ENCODE measurements around the gene ARID4A.
"Not testable (repeated sequence)": the region's sequence is repeated elsewhere in the genome, so short reads cannot be mapped to it uniquely, and the experiment has no call there.

ARID4A gene, protein sequence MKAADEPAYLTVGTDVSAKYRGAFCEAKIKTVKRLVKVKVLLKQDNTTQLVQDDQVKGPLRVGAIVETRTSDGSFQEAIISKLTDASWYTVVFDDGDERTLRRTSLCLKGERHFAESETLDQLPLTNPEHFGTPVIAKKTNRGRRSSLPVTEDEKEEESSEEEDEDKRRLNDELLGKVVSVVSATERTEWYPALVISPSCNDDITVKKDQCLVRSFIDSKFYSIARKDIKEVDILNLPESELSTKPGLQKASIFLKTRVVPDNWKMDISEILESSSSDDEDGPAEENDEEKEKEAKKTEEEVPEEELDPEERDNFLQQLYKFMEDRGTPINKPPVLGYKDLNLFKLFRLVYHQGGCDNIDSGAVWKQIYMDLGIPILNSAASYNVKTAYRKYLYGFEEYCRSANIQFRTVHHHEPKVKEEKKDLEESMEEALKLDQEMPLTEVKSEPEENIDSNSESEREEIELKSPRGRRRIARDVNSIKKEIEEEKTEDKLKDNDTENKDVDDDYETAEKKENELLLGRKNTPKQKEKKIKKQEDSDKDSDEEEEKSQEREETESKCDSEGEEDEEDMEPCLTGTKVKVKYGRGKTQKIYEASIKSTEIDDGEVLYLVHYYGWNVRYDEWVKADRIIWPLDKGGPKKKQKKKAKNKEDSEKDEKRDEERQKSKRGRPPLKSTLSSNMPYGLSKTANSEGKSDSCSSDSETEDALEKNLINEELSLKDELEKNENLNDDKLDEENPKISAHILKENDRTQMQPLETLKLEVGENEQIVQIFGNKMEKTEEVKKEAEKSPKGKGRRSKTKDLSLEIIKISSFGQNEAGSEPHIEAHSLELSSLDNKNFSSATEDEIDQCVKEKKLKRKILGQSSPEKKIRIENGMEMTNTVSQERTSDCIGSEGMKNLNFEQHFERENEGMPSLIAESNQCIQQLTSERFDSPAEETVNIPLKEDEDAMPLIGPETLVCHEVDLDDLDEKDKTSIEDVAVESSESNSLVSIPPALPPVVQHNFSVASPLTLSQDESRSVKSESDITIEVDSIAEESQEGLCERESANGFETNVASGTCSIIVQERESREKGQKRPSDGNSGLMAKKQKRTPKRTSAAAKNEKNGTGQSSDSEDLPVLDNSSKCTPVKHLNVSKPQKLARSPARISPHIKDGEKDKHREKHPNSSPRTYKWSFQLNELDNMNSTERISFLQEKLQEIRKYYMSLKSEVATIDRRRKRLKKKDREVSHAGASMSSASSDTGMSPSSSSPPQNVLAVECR

DNA sequence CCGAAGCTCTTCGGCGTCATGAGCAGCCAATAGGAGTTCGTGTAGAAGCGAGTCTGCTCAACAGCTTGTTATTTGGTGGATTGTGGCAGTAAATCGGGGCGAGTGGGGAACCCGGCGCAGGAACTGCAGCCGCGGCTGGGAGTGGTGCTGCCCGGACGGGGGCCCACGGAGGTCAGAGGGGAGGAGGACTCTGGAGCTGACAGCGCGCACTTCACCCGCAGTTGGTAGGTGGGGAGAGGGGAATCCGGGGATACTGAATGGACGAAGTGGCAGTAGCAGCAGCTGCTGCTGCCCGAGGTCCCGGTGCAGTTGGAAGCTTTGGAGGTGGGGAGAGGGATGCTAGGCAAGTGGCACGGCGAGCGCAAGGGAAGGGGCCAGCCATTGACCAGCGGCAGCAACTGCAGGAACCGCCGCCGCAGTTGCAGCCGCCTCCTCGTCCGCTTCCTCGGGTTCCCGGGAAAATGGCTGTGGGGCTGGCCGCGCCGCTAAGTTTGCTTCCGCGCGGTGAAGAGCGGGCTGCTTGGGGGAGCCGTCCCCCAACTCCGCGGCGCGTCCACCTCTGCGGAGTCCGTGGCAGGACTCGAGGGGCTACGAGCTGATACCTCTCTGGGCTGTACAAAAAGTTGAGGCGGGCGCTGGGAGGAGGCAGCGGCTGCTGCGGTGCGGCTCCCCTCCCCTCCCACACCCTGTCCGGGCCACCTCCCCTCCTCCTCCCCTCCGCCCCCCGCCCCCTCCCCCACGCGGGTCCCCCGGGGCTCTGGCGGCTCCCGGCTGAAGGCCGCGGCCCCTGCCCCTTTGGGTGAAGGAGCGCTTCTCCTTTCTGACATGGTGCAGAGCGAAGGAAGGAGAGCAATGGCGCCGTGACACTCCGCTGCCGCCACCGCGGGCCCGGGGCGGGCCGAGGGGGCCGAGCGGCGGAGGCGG is at the start of gene ARID4A:
ARID4A (plus strand) TSS at position 79 of the 924 bp plus-strand sequence. CDS start 1,300 bp downstream, outside the sequence.
- DNase-seq (ENCODE audit: low read depth in 2 of 2): peak; percentile 16 to 62

DNA sequence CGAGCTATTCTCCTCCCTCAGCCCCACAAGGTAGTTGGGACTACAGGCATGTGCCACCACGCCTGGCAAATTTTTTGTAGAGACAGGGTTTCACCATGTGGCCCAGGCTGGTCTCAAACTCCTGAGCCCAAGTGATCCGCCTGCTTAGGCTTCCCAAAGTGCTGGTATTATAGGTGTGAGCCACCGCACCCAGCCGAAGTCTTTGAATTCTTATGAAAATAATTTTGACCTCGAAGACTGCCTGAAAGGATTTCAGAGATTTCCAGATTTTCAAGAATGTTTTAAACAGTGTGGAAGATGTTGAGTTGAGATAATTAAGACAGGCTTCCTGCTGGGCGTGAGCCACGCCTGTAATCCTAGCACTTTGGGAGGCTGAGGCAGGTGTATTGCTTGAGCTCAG is 48.7 kb upstream of the ARID4A start:
- DNase-seq (ENCODE audit: low read depth in 2 of 2): no peak

DNA sequence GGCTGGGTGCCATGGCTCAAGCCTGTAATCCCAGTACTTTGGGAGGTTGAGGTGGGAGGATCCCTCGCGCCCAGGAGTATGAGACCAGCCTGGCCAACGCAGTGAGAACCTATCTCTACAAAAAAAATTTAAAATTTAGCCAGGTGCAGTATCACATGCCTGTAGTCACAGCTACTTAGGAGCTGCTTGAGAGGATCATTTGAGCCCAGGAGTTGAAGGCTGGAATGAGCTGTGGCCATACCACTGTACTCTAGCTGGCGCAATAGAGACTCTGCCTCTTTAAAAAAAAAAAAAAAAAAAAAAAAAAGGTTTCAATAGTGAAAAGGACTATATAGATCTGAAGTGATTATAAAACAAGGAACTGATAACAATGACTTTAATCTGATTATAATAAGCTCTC is 40.2 kb upstream of the ARID4A start:
- no peak for DNase-seq (ENCODE audit: low read depth in 2 of 2)

DNA sequence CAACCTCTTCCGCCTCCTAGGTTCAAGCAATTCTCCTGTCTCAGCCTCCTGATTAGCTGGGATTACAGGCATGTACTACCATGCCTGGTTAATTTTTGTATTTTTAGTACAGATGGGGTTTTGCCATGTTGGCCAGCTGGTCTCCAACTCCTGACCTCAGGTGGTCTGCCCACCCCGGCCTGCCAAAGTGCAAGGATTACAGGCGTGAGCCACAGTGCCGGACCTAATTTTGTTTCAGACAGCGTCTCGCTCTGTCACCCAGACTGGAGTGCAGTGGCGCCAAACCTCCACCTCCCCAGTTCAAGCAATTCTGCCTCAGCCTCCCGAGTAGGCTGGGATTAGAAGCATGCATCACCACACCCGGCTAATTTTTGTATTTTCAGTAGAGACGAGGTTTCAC is 36.4 kb upstream of the ARID4A start:
- not testable (repeated sequence) for DNase-seq (ENCODE audit: low read depth in 2 of 2)

DNA sequence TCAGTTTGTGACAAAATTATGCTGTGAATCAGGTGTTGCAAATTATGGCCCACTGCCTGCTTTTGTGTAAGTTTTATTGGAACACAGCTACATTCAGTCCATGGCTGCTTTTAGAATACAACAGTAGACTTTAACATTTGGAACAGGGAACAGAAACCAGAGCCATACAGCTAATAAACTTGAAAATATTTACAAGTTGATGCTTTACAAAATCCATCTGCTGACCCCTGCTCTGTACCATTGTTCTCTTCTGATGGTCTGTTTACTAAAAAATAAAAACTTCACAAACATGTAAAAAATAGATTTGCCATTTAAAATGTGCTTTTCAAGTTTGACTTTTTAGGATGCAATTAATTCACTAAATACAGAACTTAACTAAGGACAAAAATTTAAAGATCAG is 33.0 kb upstream of the ARID4A start:
- no peak for DNase-seq (ENCODE audit: low read depth in 2 of 2)

DNA sequence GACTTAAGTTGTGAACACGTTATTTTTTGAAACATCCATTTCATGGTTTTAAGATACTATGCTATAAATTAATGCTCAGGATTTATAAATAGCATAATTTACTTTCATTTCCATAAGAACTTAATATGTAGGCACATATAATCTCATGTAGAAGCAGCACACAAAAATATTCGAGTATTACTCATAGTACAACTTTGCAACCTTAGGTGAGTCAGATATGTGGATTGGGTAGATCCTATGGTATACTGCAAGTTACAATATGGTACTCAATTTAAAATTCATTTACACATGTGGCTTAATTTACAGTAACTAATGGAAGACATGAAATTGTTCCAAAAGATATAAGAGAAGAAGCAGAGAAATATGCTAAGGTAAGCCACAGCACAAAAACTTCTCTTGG is 27.7 kb upstream of the ARID4A start:
- DNase-seq (ENCODE audit: low read depth in 2 of 2): no peak

DNA sequence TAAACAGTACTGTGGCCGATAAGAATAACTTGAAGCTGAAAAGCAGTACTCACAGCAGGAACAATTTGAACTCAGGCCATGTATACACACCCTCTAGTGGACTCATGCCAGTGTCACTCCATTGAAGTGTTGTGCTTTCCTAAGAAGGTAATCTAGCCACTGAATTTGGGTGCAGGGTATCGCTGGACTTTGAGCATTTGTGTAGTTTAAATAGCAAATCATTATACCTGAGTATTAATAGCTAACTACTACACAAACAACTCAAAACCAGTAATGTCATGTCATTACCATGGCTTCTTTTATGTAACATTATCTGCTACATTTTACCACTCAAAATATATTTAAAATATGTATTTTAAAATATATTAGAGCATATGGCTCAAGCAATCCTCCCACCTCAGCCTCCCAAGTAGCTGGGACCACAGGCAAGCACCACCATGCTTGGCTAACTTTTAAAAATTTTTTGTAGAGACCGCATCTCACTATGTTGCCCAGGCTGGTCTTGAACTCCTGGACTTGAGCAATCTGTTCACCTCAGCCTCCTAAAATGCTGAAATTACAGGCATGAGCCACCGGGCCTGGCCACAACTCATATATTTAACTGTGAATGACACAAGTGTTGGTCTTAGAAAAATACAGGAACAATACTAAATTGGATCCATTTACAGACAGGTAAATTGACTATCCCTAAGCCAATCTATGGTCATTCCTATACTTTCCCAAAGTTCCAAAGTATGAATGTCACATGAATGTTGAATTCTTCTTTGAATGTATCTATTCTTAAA is 25.6 kb upstream of the ARID4A start:
- no peak for DNase-seq (ENCODE audit: low read depth in 2 of 2)

DNA sequence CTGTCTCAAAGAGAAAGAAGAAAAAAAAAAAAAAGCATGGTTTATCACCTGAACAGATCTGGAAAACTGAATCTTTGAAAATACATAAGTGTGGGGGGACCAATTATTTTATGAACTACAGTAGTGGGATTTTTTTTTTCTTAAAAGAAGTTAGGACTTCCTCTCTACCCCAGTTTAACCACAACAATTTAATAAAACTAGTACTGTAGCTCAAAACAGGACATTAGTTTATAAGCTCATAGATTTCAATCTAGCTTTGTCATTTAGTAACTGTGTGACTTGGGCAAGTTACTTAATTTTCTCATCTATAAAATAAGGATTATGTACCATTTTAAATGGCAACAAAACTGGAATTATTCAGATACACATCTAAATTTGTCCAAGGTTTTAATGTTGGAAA is 23.5 kb upstream of the ARID4A start:
- DNase-seq (ENCODE audit: low read depth in 2 of 2): no peak

DNA sequence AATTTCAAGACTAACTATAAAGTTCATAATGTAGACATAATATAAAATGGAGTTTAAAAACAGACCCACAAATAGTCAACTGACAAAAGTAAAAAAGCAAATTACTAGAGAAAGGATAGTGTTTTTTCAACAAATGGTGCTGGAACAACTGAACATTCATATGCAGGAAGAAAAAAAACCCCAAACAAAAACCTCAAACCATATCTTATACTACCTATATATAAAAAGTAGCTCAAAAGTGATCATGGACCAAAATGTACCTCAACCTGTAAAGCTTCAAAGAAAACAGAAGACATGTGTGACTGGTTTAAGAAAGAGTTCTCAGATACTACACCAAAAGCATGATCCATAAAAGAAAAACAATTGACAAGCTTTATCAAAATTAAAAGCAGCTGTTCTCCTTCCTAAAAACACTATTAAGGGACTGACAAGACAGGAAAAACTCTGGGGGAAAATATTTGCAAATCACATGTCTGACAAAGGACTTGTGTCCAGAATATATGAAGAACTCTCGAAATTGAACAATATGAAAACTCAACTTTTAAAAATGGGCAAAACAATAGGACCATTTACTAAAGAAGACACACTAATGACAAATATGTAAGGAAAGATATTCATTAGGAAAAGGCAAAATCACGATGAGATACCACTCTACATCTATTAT is 22.7 kb upstream of the ARID4A start:
- no peak for DNase-seq (ENCODE audit: low read depth in 2 of 2)

DNA sequence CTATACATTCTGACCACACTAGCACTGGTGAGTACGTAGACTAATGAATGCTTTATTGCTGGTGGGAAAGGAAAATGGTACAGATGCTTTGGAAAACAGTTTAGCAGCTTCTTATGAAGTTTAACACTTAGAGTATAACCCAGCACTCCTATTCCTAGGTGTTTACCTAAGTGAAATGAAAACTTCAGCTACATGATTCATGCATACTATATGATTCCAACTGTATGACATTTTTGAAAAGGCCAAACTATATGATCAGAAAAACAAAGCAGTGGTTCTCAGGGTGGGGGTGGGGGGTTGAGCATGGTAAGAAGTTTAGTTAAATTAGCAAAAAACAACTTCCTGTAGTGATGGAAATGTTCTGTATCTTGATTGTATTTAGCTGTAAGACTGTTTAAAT is 22.1 kb upstream of the ARID4A start:
- no peak for DNase-seq (ENCODE audit: low read depth in 2 of 2)

DNA sequence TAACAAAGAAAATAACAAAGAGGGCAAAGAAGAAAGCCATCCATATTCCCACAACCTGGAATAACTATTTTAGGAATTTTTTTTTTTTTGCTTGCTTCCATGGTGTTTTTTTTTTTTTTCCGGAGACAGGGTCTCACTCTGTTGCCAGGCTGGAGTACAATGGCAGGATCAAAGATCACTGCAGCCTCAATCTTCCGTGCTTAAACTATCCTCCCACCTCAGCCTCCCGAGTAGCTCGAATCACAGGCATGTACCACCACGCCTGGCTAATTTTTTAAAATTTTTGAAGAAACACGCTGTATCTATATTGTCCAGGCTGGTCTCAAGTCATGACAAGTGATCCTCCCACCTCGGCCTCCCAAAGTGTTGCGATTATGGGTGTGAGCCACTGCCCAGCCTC is 20.2 kb upstream of the ARID4A start:
- DNase-seq (ENCODE audit: low read depth in 2 of 2): no peak

DNA sequence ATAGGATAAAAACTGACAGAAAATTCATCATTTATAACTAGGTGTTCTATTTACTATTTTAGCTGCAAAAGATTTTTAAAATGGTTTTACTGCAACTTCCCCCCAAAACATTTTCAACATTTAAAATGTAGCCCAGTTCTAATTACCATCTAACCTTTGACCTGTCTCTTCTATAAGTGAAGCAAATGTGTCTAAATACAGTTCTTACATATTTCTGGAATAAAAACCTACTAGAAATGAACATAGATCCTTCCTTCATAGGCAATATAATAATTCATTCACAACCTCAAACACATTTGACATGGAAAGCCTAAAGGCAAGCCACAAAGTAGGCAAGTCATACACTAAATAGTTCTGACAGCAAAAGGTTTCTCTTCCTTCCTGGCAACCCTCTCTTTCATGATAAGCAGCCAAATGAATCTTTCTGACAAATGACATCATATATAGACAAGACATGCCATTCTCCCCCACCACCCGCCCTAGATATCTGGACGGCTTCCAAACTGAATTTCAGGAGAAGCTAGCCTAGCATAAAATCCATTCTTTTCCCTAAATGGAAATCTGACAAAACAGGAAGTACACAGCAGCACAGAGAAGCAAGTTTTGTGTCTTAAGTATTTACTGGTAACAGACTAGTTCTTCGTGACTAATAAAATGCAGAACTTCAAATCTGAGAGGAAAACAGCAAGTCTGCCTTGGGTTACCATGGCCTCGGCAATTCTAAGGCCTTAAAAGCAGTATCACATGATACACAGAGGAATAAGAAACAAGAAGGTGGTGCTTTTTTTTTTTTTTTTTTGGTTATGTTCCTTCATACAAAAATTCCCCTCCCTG is 17.2 kb upstream of the ARID4A start:
- DNase-seq (ENCODE audit: low read depth in 2 of 2): no peak

DNA sequence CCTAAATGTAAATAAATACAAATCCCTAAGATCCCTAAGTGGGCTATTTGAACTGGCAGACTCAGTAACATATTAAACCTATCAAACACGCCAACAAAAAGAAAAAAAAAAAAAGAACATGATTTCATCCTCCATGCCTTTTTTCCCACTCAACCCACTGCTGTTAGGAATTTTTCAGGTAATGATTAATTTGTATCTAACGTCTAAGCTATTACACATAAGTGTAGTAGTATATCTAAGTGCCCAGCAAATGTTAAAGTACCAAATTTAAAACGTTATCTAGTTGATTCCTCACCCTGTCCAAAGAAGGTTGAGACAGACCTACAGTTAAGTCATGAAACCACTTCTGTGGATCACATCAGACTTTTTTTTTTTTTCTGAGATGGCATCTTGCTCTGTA is 16.4 kb upstream of the ARID4A start:
- no peak for DNase-seq (ENCODE audit: low read depth in 2 of 2)

DNA sequence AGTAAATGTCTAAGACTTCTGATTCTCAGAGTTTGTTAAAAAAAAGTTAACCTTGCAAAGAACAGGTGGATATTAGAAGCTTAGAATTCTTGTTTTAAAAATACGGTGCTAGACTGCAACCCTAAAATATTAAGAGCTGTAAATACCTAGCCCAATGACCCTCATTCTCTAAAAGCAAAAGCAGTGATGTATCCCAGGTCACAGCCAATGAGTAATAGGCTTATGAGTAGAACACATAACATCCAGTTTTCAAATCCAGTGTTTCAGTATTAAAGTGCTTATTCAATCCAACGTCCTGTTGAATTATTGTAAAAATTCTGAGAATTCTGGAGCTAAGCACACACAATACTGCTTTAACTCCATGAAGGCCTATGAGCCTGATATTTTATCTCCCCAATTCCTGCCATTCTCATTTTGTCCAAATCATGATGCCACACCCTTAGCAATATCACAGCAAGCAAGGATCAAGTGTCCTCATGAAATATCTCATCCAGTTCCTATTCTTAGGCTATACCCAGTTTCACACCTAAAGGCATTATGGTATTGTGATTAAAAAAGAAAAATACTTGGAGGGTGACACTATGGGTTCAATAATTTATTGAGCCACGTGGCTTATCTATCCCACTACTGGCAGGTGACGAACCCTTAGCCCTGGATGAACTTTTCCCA is 15.3 kb upstream of the ARID4A start:
- no peak for DNase-seq (ENCODE audit: low read depth in 2 of 2)

DNA sequence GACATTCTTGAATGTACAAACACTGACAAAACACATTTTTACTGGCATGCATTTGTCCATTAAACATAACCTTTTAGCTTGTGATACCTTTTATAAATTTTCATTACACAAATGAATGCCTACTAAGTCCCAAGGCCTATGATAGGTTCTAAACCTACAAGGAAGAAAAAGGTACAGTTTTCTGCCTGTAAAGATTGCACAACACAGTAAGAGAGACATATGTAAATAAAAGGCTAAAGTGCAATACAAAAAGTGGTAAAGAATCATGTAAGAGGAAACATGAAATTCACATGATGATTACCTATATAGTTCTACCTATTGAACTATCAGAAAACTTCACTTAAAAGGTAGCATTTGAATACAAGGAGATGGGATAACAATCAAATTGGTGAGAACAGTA is 14.6 kb upstream of the ARID4A start:
- DNase-seq (ENCODE audit: low read depth in 2 of 2): no peak

DNA sequence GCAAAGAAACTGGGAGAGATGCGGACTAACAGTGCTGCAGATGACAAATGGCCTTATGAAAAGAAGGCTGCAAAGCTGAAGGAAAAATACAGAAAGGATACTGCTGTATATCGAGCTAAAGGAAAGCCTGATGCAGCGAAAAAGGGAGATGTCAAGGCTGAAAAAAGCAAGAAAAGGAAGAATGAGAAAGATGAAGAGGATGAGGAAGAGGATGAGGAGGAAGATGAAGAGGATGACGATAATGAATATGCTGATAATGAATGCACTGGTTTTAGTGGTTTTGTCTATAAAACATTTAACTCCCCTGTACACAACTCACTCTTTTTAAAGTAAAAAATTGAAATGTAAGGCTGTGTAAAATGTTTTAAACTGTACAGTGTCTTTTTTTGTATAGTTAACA is 13.2 kb upstream of the ARID4A start:
- DNase-seq (ENCODE audit: low read depth in 2 of 2): no peak

DNA sequence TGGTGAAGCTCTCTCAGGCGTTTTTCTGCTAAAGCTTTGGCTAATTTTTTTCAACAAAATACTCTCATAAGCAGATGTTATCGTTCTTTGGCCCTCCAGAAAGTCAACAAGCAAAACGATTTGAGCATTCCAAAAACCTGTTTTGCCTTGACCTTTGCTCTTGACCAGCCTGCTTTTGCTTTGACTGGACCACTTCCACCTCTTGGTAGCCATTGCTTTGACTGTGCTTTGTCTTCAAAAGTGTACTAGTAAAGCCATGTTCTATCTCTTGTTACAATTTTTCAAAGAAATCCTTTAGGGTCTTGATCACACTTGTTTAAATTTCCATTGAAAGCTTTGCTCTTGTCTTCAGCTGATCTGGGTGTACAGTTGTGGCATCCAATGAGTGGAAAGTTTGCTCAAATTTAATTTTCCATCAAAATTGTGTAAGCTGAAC is 10.7 kb upstream of the ARID4A start:
- no peak for DNase-seq (ENCODE audit: low read depth in 2 of 2)

DNA sequence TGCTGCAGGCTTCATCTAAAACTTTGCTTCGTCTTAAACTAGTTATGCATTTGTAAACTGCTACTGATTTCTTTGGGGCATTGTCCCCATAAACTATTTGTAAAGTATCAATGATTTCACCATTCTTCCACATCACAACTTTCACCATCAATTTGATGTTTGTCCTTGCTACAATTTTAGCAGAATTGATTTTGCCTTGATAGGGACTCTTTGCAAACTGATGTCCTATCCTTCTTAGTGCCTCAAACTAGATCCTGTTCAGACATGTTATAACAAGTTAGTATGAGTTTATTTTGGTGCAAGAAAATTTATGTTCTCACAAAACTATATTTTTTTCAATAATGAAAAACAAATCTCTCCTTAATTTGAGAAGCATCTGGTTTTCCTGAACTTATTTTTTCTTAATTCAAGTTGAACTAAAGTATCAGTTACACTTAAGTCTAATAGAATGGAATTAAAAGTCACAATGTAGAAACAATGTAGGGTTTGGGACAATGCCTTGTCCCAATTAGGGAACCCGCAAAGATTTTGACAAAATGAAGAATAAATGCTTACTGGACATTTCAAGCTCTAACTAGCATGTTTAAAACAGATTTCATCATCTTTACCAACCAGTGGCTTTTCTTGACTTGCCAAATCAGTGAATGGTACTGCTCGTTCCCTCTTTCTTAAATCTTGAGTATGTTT is 10.1 kb upstream of the ARID4A start:
- no peak for DNase-seq (ENCODE audit: low read depth in 2 of 2)
